Right ventricle myocardium superior (tissue), 1 donor: ENCODE data around the gene TRIO. TPM values are rescaled to one million over a fixed set of nuclear protein-coding genes. Genes with fewer than 3 reads are reported as not detected.

Experiments used
- ATAC-seq: fragments of 200-7000 bp; cut with Tn5 transposase; one replicate; pipeline ENCODE4 v1.9.1; 2020; ENCODE audit warnings: mild to moderate bottlenecking; ENCODE audit not compliant: poor library complexity
- DNase-seq: peaks from one replicate; pipeline ENCODE4 v3.0.0-alpha.2; 2020
- intact Hi-C: fragments of 100-400 bp; cut with DNase I; formaldehyde crosslinking; loops from one replicate; pipeline ENCODE4 v1.11.2; 2022
- total RNA-seq: library from RNA; stranded (reverse); fragmentation: NEBNext Ultra II Directional; extraction: Animal tissue kit (Norgen Biotek cat#: 25700); gene quantifications from one replicate; pipeline ENCODE4 v1.2.1, GENCODE V29; 2021
- donor health status: DM: no; HTN: yes; CAD: no; lungs with severe emphysema.

TRIO gene
- total RNA-seq, 1 donor from 2014 or later: 56.0 TPM

DNA sequence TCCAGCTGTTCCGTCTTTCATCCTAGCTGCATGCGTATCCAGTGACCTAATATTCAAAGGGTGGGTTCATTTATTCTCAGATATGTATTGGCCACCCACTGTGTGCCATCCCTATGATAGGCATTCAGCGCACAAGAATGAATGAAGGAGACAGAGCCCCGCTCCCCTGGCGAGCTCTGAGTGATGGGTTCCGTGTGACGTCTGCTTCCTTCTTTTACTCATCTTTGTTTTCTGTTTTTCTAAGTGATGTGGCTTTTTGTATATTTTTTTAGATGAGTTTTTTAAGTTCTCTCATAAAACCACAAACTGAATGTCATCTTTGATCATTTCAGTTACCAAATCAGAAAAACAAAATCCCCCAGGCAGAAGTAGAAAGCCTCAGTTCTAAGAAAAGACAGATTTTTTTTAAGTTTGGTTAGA is 270.2 kb downstream of the TRIO start:
- ATAC-seq (no peak), DNase-seq (no peak)
- intact Hi-C loops: no loop called here

DNA sequence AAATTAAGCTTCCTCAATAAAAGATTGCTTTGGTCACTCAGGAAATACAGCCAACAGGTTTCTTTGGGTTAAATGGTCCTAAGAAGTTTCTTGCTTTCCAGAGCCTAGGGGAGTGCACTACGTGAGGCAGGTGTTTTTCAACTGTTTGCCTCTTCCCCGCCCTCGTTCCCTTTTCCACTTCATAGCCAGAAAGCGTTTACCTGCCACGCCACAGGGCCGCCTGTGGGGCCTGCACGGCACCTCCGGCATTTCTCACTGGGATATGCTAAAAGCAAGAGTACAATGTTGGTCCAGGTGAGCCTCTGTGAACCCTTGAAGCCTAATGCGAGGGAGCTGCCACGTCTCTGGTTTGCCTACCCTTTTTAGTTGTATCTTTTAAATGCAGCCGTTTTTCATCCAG is 270.9 kb downstream of the TRIO start:
- intact Hi-C loops: no loop called here
- ATAC-seq: no peak
- no peak for DNase-seq

- ATAC-seq: no peak
- no peak for DNase-seq
- intact Hi-C loops: no loop called here
Observed at GRCh38 chr5:14414656-14415023, 271.5 kb downstream of the TRIO start.

DNA sequence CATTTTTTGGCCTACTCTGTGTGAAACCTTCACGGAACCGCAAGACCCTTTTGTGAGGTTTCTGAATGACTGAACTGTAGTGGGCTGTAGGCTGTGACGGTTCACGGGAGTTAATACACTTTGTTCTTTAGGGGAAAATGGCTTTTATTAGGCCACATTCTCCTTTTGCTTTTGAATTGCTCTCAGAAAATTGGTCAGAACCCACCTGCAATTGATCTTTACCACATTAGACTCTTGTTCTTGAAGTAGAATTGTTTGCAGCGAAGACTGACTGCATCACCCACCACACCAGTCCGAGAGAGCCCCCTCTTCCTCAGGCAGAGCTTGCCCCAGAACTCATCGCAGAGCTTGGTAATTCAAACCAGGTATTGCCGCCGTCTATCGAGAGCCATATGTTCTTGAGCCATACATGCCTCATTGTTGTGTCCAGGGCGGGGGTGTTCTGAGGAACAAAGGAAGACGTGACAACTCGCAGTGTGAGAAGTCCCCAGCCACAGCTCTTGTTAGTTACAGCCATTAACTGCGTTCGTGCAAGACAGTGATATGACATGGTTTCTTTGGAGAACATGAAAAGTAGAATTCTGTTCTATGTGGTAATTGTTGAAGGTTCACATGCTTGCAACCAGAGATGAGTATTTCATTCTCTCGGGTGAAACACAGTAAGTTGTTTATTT is 272.0 kb downstream of the TRIO start:
- intact Hi-C loops: no loop called here
- no peak for ATAC-seq
- no peak for DNase-seq

- intact Hi-C loops: no loop called here
- ATAC-seq: no peak
Observed at GRCh38 chr5:14415698-14416074, 272.5 kb downstream of the TRIO start.

GRCh38 chr5:14416621-14417275 is 273.6 kb downstream of the TRIO start:
- DNase-seq: no peak
- intact Hi-C loops: no loop called here
- ATAC-seq: no peak

More at GRCh38 chr5:14415698-14416074, 272.5 kb downstream of the TRIO start:
- no peak for DNase-seq

GRCh38 chr5:14417276-14417730 is 274.2 kb downstream of the TRIO start:
- DNase-seq (no peak), ATAC-seq (peak; percentile 66)
- intact Hi-C loops: no loop called here

GRCh38 chr5:14417792-14418765 is 274.9 kb downstream of the TRIO start:
- ATAC-seq (peak; percentile 56), DNase-seq (no peak)
- intact Hi-C loops: no loop called here

DNA sequence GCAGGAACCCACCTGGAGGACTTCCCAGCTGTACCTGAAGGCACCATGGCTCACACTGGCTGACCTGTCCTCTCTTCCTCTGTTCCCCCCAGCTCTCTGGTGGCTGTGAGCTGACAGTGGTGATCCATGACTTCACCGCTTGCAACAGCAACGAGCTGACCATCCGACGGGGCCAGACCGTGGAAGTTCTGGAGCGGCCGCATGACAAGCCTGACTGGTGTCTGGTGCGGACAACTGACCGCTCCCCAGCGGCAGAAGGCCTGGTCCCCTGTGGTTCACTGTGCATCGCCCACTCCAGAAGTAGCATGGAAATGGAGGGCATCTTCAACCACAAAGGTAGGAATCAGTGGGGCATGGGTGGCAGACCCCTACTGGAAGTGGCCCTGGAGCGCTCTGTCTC is 276.5 kb downstream of the TRIO start:
- ATAC-seq: no peak
- intact Hi-C loops: no loop called here
- DNase-seq: no peak

- intact Hi-C loops: no loop called here
- ATAC-seq (no peak), DNase-seq (no peak)
Observed at GRCh38 chr5:14420101-14420811, 277.1 kb downstream of the TRIO start.

- DNase-seq: no peak
- intact Hi-C loops: no loop called here
- no peak for ATAC-seq
Observed at GRCh38 chr5:14421851-14422250, 278.7 kb downstream of the TRIO start.

DNA sequence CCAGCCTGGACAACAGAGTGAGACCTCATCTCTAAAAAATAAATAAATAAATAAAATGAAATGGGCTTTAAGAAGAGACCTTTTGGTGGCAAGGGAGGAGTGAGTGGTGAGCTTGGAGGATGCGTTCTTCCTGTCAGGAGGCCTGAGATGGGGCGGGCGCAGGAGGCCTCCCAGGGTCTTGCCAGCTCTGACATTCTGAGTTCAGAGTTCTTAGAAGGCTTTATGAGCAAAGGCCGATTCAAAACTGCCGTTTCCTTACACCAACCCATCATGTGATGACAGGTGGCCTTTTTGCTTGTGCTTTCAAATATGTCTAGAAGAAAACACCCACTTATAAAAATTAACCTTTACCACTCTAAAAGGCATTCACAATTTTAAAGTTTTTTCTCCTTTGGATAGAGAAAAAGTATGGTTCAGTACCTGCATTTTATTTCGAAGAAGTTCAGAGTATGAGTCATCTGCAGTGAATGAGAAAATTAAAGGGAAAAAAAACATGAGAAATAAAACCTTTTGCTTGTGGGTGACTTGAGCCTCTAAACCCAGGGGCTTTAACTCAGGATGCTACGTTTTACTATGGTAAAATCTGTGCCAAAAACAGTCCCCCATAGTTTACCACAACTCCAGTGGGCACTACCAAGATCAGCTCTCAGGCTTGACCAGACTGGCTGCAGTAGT is 281.0 kb downstream of the TRIO start:
- ATAC-seq (no peak), DNase-seq (no peak)
- intact Hi-C loops: no loop called here

DNA sequence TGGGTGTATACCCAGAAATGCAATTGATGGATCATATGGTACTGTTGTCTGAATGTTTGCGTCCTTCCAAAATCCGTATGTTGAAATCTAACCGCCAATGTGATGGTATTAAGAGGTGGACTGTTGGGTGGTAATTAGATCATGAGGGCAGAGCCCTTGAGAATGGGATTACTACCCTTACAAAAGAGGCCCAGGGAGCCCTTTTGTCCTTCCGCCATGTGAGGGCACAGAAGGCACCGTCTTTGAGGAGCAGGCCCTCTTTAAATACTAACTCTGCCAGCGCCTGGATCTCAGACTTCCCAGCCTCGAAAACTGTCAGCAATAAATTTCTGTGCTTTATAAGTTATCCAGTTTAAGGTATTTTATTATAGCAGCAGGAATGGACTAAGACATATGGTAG is 282.4 kb downstream of the TRIO start:
- DNase-seq (no peak), ATAC-seq (no peak)
- intact Hi-C loops: no loop called here

DNA sequence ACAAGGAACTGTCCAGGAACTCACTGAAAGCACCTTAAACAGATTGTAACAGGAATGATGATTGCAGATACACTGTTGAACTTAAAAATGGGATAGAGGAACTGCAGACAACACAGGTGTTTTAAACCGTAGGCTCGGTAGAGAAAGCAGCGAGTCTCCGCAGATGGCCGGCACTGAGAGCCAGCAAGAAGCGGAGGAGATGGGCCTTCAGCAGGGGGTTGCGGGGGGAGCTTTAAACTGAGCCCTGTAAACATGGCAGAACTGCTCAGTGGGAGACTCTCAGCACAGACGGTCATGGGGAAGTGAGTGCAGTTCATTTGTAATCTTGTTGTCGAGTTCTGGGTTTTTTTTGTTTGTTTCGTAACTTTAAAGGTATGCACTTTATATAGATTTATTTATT is 283.4 kb downstream of the TRIO start:
- intact Hi-C loops: no loop called here
- no peak for ATAC-seq
- no peak for DNase-seq

GRCh38 chr5:14428302-14429081 is 285.4 kb downstream of the TRIO start:
- intact Hi-C loops: no loop called here
- ATAC-seq (peak; percentile 74), DNase-seq (peak; percentile 44)

DNA sequence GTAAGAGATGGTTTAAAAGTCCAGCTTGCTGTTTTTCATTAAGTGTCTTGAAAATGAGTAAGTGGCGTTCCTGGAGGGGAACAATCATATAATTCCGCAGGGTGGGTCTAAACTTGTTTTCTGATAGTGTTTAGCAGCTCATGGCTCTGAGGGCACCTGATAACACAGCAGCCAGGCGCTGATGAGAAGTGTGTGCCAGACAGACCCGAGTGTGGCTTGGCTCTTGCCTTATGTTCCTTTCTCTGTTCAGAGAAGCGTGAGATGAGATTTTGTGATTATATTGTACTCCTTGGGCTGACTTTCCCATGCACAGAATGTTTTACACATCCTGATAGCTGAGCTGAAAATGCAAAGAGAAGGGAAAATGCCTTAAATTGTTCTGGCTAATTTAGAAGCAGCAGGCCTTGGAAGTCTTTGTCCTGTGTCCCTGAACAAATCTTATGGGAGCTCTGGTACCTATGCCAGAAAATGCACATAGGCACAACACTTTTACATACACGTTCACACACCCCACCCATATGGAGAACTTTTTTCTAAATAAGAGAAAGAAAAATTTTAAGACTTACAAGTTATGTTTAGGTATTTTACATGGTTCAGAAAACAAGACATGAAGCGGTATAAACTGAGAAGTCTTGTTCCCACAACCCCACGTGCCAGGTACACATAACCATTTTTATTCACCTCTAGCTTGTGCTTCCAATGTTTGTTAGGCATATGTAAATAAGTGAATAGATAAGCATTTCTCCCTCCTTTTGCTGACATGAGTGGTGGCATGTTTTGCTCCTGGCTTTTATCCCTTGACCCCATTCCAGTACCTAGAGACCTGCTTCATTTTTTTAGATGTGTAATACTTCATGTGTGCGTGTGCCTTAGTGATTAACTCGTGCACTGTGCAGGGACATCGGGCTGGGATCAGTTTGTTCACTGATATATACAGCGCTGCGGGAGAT is 286.2 kb downstream of the TRIO start:
- intact Hi-C loops: no loop called here
- ATAC-seq: peak; percentile 76
- DNase-seq: no peak

- ATAC-seq (no peak), DNase-seq (no peak)
- intact Hi-C loops: no loop called here
Observed at GRCh38 chr5:14431534-14431933, 288.4 kb downstream of the TRIO start.
